T-cell (primary cell): ENCODE results near the gene IKZF3. TPM values are rescaled to one million over a fixed set of nuclear protein-coding genes. Genes with fewer than 3 reads are reported as not detected.
A peak's percentile ranks its signal among the peaks of the same experiment; 100 is the strongest.

Experiments
- ATAC-seq, 4 experiments: fragments of 200-7000 bp in 3 of 4; fragments of 150-1000 bp in 1 of 4; cut with Tn5 transposase; replicated peaks in 1 of 4; 1 replicate in 3 of 4; 2 replicates in 1 of 4; pipeline ENCODE4 v1.10.0; 2021; ENCODE audit warnings: moderate library complexity in 3 of 4, mild to moderate bottlenecking in 2 of 4, moderate number of reproducible peaks in 1 of 4
- CTCF ChIA-PET, 2 donors: fragments of 300-600 bp; sonication (Branson Sonifier 250); formaldehyde crosslinking; loops; one replicate each; lab custom pipeline; 2022; ENCODE audit warnings: antibody characterized with exemption in 2 of 2; lab: Charles Lee
- POLR2A ChIA-PET, 2 donors: fragments of 300-600 bp; sonication (Branson Sonifier 250); formaldehyde crosslinking; loops; one replicate each; lab custom pipeline; 2022; ENCODE audit warnings: antibody characterized with exemption in 2 of 2; lab: Charles Lee
- DNase-seq, 35 experiments: peaks; one replicate each; pipeline versions ENCODE4 v3.0.0 to v3.0.0-alpha.2; 2013 to 2023
- H3K27ac ChIP-seq: one replicate; pipeline ENCODE4 v1.5.1; 2013; ENCODE audit warnings: low read length
- H3K27me3 ChIP-seq, 2 experiments: replicated peaks in 1 of 2; 1 replicate in 1 of 2; 2 replicates in 1 of 2; pipeline versions ENCODE4 v1.6.1 to v1.7.0; 2013; ENCODE audit warnings: low read length in 1 of 2, mixed read lengths in 1 of 2; ENCODE audit not compliant: control insufficient read depth in 2 of 2, insufficient read depth in 2 of 2; ENCODE audit errors: extremely low read depth in 1 of 2
- H3K36me3 ChIP-seq, 2 donors: 1 replicate in 1 of 2; 2 replicates in 1 of 2; pipeline versions ENCODE4 v1.6.1 to v1.7.0; 2013; ENCODE audit warnings: low read length in 1 of 2; ENCODE audit not compliant: control insufficient read depth in 2 of 2, insufficient read depth in 1 of 2; ENCODE audit errors: extremely low read depth in 1 of 2
- H3K4me1 ChIP-seq, 2 experiments: 1 replicate in 1 of 2; 2 replicates in 1 of 2; pipeline versions ENCODE4 v1.6.1 to v1.7.0; 2013; ENCODE audit warnings: low read length in 2 of 2, mixed read lengths in 1 of 2; ENCODE audit not compliant: insufficient read depth in 2 of 2, control insufficient read depth in 1 of 2; ENCODE audit errors: extremely low read depth in 1 of 2
- H3K4me3 ChIP-seq, 2 donors: 1 replicate in 1 of 2; 2 replicates in 1 of 2; pipeline versions ENCODE4 v1.5.1 to v1.7.0; 2013; ENCODE audit warnings: mild to moderate bottlenecking in 2 of 2, low read length in 1 of 2, moderate library complexity in 1 of 2; ENCODE audit not compliant: control insufficient read depth in 1 of 2; ENCODE audit errors: extremely low read depth in 1 of 2
- H3K9me3 ChIP-seq: 2 replicates; pipeline ENCODE4 v1.7.0; 2013
- H3K27ac Mint-ChIP-seq, 2 donors: one replicate each; pipeline ENCODE4 v1.8.0; 2020 to 2021; ENCODE audit warnings: mild to moderate bottlenecking in 2 of 2, mixed read lengths in 2 of 2
- H3K27me3 Mint-ChIP-seq, 2 donors: one replicate each; pipeline ENCODE4 v1.8.0; 2021 to 2022; ENCODE audit warnings: mixed read lengths in 2 of 2
- H3K36me3 Mint-ChIP-seq: one replicate; pipeline ENCODE4 v1.8.0; 2021; ENCODE audit warnings: mixed read lengths
- H3K4me1 Mint-ChIP-seq, 3 donors: one replicate each; pipeline ENCODE4 v1.8.0; 2020 to 2022; ENCODE audit warnings: mixed read lengths in 3 of 3, mild to moderate bottlenecking in 1 of 3
- H3K4me3 Mint-ChIP-seq, 3 donors: one replicate each; pipeline ENCODE4 v1.8.0; 2020 to 2022; ENCODE audit warnings: mild to moderate bottlenecking in 3 of 3, mixed read lengths in 3 of 3, moderate library complexity in 3 of 3
- H3K9me3 Mint-ChIP-seq, 3 donors: one replicate each; pipeline ENCODE4 v1.8.0; 2020 to 2022; ENCODE audit warnings: mixed read lengths in 3 of 3
- WGBS: methylation state at CpG from one replicate; pipeline ENCODE4 v1.1.5; 2013; ENCODE audit warnings: missing lambda C conversion rate; ENCODE audit not compliant: insufficient coverage; 5-methylcytosine and 5-hydroxymethylcytosine counted together
- total RNA-seq, 35 experiments: library from RNA in 6 of 35; stranded (reverse) in 6 of 35; fragments of 120-200 nt in 1 of 35; gene quantifications; one replicate each; pipeline versions ENCODE4 v1.2.1 to v1.2.4 and lab custom pipeline; 2013 to 2026

The IKZF3 gene
- total RNA-seq, 5 donors from 2014 or later (not counting 1 experiment from before 2014, with no cell fraction given), result 78.1 to 112 (median 108) TPM

DNA sequence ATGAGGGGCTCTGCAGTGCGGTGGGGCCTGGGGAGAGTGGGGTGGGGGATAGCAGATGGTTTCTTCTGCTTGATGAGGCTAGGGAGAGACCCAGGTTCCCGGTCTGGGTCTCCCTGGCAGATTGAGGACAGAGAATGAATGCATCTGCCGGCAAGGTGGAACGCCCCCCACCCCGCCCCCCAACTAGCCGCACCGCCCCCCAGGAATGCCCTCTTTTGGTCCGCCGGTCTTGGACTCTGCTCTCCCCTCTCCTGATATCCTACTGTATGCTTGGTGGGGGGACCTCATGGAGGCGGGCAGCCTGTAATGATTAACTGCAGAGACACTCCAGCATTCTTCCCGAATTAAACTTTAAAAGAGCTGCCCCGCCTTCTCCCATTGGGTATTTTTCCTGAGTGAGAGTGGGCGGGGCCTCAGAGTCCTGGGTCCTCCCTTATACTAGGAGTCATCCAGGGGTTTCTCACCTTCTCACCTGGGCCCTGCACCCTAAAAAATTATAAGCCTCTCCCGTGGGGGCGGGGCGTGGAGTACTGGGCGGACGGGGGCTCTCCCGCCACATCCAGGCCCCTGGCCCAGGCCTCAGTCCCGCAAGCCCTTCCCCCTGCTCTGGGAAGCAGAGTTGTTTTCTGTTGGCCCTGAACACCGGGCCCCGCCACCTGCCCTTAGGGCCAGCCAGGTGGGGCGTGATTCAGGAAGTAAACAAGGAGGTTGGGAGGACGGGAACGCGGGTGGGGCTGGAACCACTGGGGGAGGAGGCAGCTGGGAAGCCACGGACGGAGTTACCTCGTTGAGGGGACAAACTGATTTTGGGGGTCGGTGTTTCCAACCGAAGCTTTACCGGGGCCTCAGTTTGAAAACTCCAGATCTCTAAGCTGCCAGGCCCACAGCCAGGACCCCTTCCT, 124.9 kb downstream of the IKZF3 start:
- no peak overlapping the region for H3K27ac Mint-ChIP-seq
- peaks cover 4 to 26% of the 10 kb centered on the region in 2 experiments for H3K4me1 ChIP-seq
- CTCF ChIA-PET, result interaction anchor here in 1 of 2 donors (1.1 kb wide), 1 partner anchor 13 kb away, joined by 4 read pairs; no protein-coding TSS in a partner anchor

DNA sequence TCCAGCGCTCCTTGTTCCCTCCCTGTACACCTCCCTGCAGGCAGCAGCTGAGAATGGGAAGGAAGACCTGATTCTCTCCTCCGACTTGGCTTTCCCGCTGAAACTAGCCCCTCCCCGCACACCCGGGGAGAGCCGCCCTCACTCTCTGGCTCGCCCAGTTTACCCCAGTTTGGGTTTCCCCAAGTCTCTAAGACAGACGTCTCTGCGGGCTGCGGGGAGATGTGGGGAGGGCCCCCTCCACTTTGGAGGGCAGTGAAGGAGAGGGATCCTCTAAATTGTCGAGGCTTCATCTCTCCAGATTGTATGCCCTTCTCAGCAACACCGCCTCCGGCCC, 125.6 kb downstream of the IKZF3 start:
- Mint-ChIP-seq H3K4me3 (peak overlapping the region; percentile 55 to 82 (median 68)), H3K36me3 (no peaks in the 10 kb centered on the region), H3K4me1 (peaks cover 10 to 19% (median 12%) of the 10 kb centered on the region in 3 donors), H3K27ac (peak overlapping the region in 1 of 2 donors; percentile 61), H3K27me3 (peaks cover 8 to 31% of the 10 kb centered on the region in 2 donors), H3K9me3 (no peaks in the 10 kb centered on the region)
- Histone ChIP-seq H3K9me3 (no peaks in the 10 kb centered on the region), H3K4me3 (peak overlapping the region in 1 of 2 donors; percentile 12), H3K27me3 (peaks cover 0 to 63% of the 10 kb centered on the region in 2 experiments), H3K27ac (no peak overlapping the region), H3K36me3 (no peaks in the 10 kb centered on the region), H3K4me1 (peaks cover 4 to 26% of the 10 kb centered on the region in 2 experiments)
- ATAC-seq (peak; percentile 67 to 100 (median 72)), DNase-seq (peak in 33 of 35 experiments; percentile 18 to 81 (median 63))
- ChIA-PET CTCF (no interaction called here), POLR2A (no interaction called here)
- WGBS, result 10% methylated on average over 6 of the region's 13 CpGs

More for the DNA sequence above, 124.9 kb downstream of the IKZF3 start:
- H3K9me3 ChIP-seq, result no peaks in the 10 kb centered on the region
- WGBS, result 67% methylated on average over 20 of the region's 32 CpGs
- H3K27me3 ChIP-seq, result peaks cover 0 to 70% of the 10 kb centered on the region in 2 experiments
- peak in 1 of 4 experiments; percentile 44 for ATAC-seq
- Mint-ChIP-seq H3K36me3 (no peaks in the 10 kb centered on the region), H3K27me3 (peaks cover 8 to 31% of the 10 kb centered on the region in 2 donors), H3K4me3 (peak overlapping the region in 2 of 3 donors; percentile 21 to 82), H3K9me3 (no peaks in the 10 kb centered on the region), H3K4me1 (peaks cover 10 to 19% (median 12%) of the 10 kb centered on the region in 3 donors)
- no peak overlapping the region for H3K4me3 ChIP-seq
- no peak overlapping the region for H3K27ac ChIP-seq
- DNase-seq, result no peak
- peaks cover 0 to 2% of the 10 kb centered on the region in 2 donors for H3K36me3 ChIP-seq
- POLR2A ChIA-PET, result no interaction called here

DNA sequence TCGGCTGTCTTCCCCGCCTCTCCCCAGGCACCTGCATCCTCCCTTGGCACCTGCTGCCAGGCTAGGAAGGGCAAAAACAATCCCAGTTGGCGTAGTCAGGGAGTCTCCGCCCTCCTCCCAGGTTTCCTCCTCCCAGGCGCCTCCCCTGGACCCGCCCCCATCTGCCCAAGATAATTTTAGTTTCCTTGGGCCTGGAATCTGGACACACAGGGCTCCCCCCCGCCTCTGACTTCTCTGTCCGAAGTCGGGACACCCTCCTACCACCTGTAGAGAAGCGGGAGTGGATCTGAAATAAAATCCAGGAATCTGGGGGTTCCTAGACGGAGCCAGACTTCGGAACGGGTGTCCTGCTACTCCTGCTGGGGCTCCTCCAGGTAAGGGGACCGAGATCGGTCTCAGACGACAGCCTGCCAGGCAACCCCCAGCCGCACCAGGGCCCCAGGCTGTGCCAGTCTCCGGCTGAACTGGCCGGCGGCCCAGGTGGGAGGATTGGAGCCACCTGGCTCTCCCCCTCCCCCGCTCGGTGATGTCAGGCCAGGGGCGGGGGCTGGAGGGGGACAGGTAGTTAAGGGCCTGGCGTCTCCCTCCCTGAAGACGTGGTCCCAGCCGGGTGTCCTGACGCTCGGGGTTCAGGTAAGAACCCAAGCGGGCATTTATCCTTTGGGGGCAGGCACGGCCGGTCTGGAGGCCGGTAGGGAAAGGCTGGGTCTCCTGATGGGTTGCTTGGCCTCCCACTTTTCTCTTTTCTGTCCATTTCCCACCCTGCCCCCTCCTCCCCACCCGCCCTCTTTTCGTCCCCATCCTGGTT, 126.1 kb downstream of the IKZF3 start, which contains the start of gene GRB7:
Gene GRB7, plus strand, starts transcription at position 179 of the 808 bp plus-strand sequence. CDS start 4,364 bp downstream, outside the sequence.
- ChIA-PET POLR2A (no interaction called here), CTCF (no interaction called here)
- peak within 1 kb of the TSS; percentile 19 to 44 for H3K4me3 ChIP-seq
- no peaks in the 10 kb centered on the region for H3K9me3 Mint-ChIP-seq
- no peaks in the 10 kb centered on the region for H3K9me3 ChIP-seq
- H3K4me1 Mint-ChIP-seq, result peaks cover 10 to 19% (median 12%) of the 10 kb centered on the region in 3 donors
- H3K27ac Mint-ChIP-seq, result peak within 1 kb of the TSS in 1 of 2 donors; percentile 61
- H3K27me3 Mint-ChIP-seq, result peaks cover 8 to 28% of the 10 kb centered on the region in 2 donors
- H3K36me3 Mint-ChIP-seq, result no peaks in the 10 kb centered on the region
- ATAC-seq (peak in 3 of 4 experiments; percentile 4 to 36 (median 21)), DNase-seq (no peak)
- peak within 1 kb of the TSS; percentile 55 to 82 (median 68) for H3K4me3 Mint-ChIP-seq
- no peak within 1 kb of the TSS for H3K27ac ChIP-seq
- peaks cover 4 to 26% of the 10 kb centered on the region in 2 experiments for H3K4me1 ChIP-seq
- H3K36me3 ChIP-seq, result no peaks in the 10 kb centered on the region
- peaks cover 0 to 58% of the 10 kb centered on the region in 2 experiments for H3K27me3 ChIP-seq
- 54% methylated on average over 21 of the region's 34 CpGs for WGBS

DNA sequence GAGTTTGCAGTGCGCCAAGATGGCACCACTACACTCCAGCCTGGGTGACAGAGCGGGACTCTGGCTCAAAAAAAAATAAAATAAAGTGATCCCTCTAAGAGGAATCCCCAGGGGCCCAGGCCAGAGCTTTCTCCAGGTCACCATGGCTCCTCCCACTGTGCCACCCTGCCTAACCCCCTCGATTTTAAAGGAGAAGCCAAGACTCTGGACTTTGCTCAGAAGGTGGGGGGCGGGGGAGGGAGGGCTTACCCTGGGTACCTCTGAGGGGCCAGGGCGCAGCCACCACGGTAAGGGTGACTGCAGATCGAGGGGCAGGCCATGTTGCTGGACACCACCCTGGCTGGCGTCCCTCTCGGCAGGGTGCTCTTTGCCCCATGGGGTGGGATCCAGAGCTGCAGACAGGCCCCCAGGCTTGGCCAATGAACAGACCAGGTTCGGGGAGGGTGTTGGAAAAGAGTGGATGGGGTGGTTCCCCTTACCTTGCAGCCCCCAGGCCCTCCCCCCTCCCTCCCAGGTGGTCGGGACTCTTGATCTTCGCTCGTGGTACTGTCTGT, 126.8 kb downstream of the IKZF3 start:
- POLR2A ChIA-PET, result no interaction called here

DNA sequence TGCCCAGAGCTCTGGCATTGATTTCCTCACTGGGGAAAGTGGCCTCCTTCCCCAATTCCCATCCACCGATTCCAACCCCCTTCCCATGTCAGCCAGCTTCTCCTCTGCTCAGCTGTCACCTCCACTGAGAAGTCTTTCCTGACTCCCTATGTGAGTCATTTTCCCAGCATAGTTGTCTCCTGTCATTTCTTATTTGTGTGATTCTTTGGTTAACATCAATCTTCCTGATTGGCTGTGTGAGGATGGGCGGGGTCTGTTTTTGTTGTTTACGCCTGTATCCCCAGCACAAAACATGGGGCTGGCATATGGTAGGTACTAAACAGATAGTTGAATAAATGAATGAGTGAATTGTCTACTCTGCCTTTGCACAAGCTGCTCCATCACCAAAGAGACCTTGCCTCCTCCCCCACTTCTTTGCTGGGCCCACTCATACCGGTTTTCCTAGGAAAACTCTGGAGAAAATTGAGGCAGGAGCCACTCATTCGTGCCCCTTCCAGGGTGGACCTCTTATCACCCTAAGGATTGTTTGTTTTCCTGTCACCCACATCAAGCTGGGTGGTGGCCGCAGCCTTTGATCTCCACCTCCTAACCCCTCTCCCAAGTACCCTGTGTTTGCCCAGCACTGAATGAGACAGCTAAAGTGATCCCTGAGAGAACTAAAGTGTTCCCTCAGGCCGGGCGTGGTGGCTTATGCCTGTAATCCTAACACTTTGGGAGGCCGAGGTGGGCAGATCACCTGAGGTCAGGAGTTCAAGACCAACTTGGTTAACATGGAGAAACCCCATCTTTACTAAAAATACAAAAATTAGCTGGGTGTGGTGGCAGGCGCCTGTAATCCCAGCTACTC, 127.6 kb downstream of the IKZF3 start:
- DNase-seq (no peak), ATAC-seq (no peak)
- Mint-ChIP-seq H3K4me1 (peaks cover 10 to 19% (median 12%) of the 10 kb centered on the region in 3 donors), H3K27ac (no peak overlapping the region), H3K27me3 (peaks cover 8 to 25% of the 10 kb centered on the region in 2 donors), H3K36me3 (no peaks in the 10 kb centered on the region), H3K9me3 (no peaks in the 10 kb centered on the region), H3K4me3 (no peak overlapping the region)
- no peak overlapping the region for H3K27ac ChIP-seq
- ChIA-PET CTCF (interaction anchor here in 1 of 2 donors (0.6 to 0.7 kb wide), 2 partner anchors 13 to 112 kb away, joined by 4 to 6 read pairs; no protein-coding TSS in a partner anchor), POLR2A (no interaction called here)
- H3K4me1 ChIP-seq, result peaks cover 4 to 26% of the 10 kb centered on the region in 2 experiments
- WGBS, result 92% methylated on average over 5 of the region's 10 CpGs
- peaks cover 0 to 47% of the 10 kb centered on the region in 2 experiments for H3K27me3 ChIP-seq
- H3K9me3 ChIP-seq, result no peaks in the 10 kb centered on the region
- no peak overlapping the region for H3K4me3 ChIP-seq
- H3K36me3 ChIP-seq, result no peaks in the 10 kb centered on the region

More for the DNA sequence above, 126.8 kb downstream of the IKZF3 start:
- ATAC-seq, result no peak
- peaks cover 0 to 51% of the 10 kb centered on the region in 2 experiments for H3K27me3 ChIP-seq
- no peaks in the 10 kb centered on the region for H3K9me3 ChIP-seq
- Mint-ChIP-seq H3K4me1 (peaks cover 10 to 19% (median 12%) of the 10 kb centered on the region in 3 donors), H3K36me3 (no peaks in the 10 kb centered on the region), H3K9me3 (no peaks in the 10 kb centered on the region), H3K4me3 (peak overlapping the region in 1 of 3 donors; percentile 82), H3K27me3 (peaks cover 8 to 25% of the 10 kb centered on the region in 2 donors), H3K27ac (no peak overlapping the region)
- H3K27ac ChIP-seq, result no peak overlapping the region
- CTCF ChIA-PET, result interaction anchor here in 1 of 2 donors (0.6 to 0.7 kb wide), 2 partner anchors 12 to 113 kb away, joined by 4 to 6 read pairs; no protein-coding TSS in a partner anchor
- 89% methylated on average over 8 of the region's 13 CpGs for WGBS
- no peak for DNase-seq
- H3K4me3 ChIP-seq, result no peak overlapping the region
- peaks cover 4 to 26% of the 10 kb centered on the region in 2 experiments for H3K4me1 ChIP-seq
- H3K36me3 ChIP-seq, result no peaks in the 10 kb centered on the region
